Activated CD8-positive, alpha-beta T cell treated with anti-CD3 and anti-CD28 coated beads for 36 hours (primary cell): ENCODE results near the gene C3orf70. TPM values are rescaled to one million over a fixed set of nuclear protein-coding genes. Genes with fewer than 3 reads are reported as not detected.
"Not testable (repeated sequence)": the region's sequence is repeated elsewhere in the genome, so short reads cannot be mapped to it uniquely, and the experiment has no call there.

Experiments
- ATAC-seq: fragments of 200-7000 bp; cut with Tn5 transposase; one replicate; pipeline ENCODE4 v1.10.0; 2021; ENCODE audit warnings: mild to moderate bottlenecking, moderate library complexity
- CTCF ChIA-PET: fragments of 350-600 bp; sonication (Branson Sonifier 250); formaldehyde crosslinking; loops from one replicate; lab custom pipeline; 2021; ENCODE audit warnings: antibody characterized with exemption; lab: Charles Lee
- POLR2A ChIA-PET: fragments of 350-600 bp; sonication (Branson Sonifier 250); formaldehyde crosslinking; loops from one replicate; lab custom pipeline; 2021; ENCODE audit warnings: antibody characterized with exemption; lab: Charles Lee
- DNase-seq: peaks from one replicate; pipeline ENCODE4 v3.0.0-alpha.2; 2020
- H3K27ac Mint-ChIP-seq: one replicate; pipeline ENCODE4 v1.8.0; 2021; ENCODE audit warnings: mild to moderate bottlenecking, mixed read lengths
- H3K27me3 Mint-ChIP-seq: one replicate; pipeline ENCODE4 v1.8.0; 2021; ENCODE audit warnings: mixed read lengths
- H3K36me3 Mint-ChIP-seq: one replicate; pipeline ENCODE4 v1.8.0; 2021; ENCODE audit warnings: low read depth, mixed read lengths
- H3K4me1 Mint-ChIP-seq: one replicate; pipeline ENCODE4 v1.8.0; 2021; ENCODE audit warnings: low read depth, mixed read lengths
- H3K4me3 Mint-ChIP-seq: one replicate; pipeline ENCODE4 v1.8.0; 2021; ENCODE audit warnings: mild to moderate bottlenecking, moderate library complexity, mixed read lengths
- H3K9me3 Mint-ChIP-seq: one replicate; pipeline ENCODE4 v1.8.0; 2021; ENCODE audit warnings: mixed read lengths
- CTCF ChIP-seq: fragments of 200-600 bp; IDR thresholded peaks from one replicate; pipeline ENCODE4 v1.8.0; 2022; ENCODE audit warnings: antibody characterized with exemption, mild to moderate bottlenecking
- intact Hi-C: fragments of 100-400 bp; cut with micrococcal nuclease; formaldehyde crosslinking; loops from one replicate; pipeline ENCODE4 v1.10.0; 2022
- total RNA-seq, 2 experiments: library from RNA; stranded (reverse); gene quantifications; one replicate each; pipeline ENCODE4 v1.2.3, GENCODE V29; 2021

The C3orf70 gene
- total RNA-seq, 2 experiments from 2014 or later, result 0.04 TPM; not detected in 1

- DNase-seq, result no peak
- H3K36me3 Mint-ChIP-seq, result no peaks in the 10 kb centered on the region
- ChIA-PET CTCF (no interaction called here), POLR2A (no interaction called here)
- no peak for ATAC-seq
- H3K27me3 Mint-ChIP-seq, result peaks cover 9% of the 10 kb centered on the region
- TF ChIP-seq CTCF, result no peak
- no peaks in the 10 kb centered on the region for H3K9me3 Mint-ChIP-seq
- H3K4me3 Mint-ChIP-seq, result no peak overlapping the region
- intact Hi-C loops, result no loop called here
- H3K27ac Mint-ChIP-seq, result no peak overlapping the region
- no peaks in the 10 kb centered on the region for H3K4me1 Mint-ChIP-seq
Measured at GRCh38 chr3:185120126-185120525, 32.7 kb downstream of the C3orf70 start.

- no peaks in the 10 kb centered on the region for H3K36me3 Mint-ChIP-seq
- POLR2A ChIA-PET, result no interaction called here
Measured at GRCh38 chr3:185115371-185115770, 37.5 kb downstream of the C3orf70 start.

GRCh38 chr3:185114756-185115155 is 38.1 kb downstream of the C3orf70 start:
- CTCF ChIA-PET, result no interaction called here
- intact Hi-C loops, result no loop called here
- POLR2A ChIA-PET, result no interaction called here

More at GRCh38 chr3:185115371-185115770, 37.5 kb downstream of the C3orf70 start:
- ATAC-seq (no peak), DNase-seq (no peak)
- CTCF ChIA-PET, result no interaction called here
- Mint-ChIP-seq H3K4me3 (no peak overlapping the region), H3K4me1 (no peaks in the 10 kb centered on the region), H3K9me3 (peaks cover 2% of the 10 kb centered on the region), H3K27me3 (peaks cover 12% of the 10 kb centered on the region), H3K27ac (no peak overlapping the region)
- no peak for TF ChIP-seq CTCF
- intact Hi-C loops, result no loop called here

GRCh38 chr3:185112186-185112585 is 40.7 kb downstream of the C3orf70 start:
- DNase-seq (no peak), ATAC-seq (no peak)
- no peak overlapping the region for H3K4me3 Mint-ChIP-seq
- H3K27me3 Mint-ChIP-seq, result peaks cover 7% of the 10 kb centered on the region
- H3K4me1 Mint-ChIP-seq, result no peaks in the 10 kb centered on the region
- intact Hi-C loops, result no loop called here
- CTCF ChIA-PET, result no interaction called here
- POLR2A ChIA-PET, result no interaction called here
- TF ChIP-seq CTCF, result no peak
- H3K36me3 Mint-ChIP-seq, result no peaks in the 10 kb centered on the region
- H3K9me3 Mint-ChIP-seq, result peaks cover 2% of the 10 kb centered on the region
- no peak overlapping the region for H3K27ac Mint-ChIP-seq

More at GRCh38 chr3:185114756-185115155, 38.1 kb downstream of the C3orf70 start:
- Mint-ChIP-seq H3K27me3 (peaks cover 14% of the 10 kb centered on the region), H3K9me3 (peaks cover 2% of the 10 kb centered on the region), H3K36me3 (no peaks in the 10 kb centered on the region), H3K27ac (no peak overlapping the region), H3K4me3 (no peak overlapping the region), H3K4me1 (no peaks in the 10 kb centered on the region)
- ATAC-seq, result no peak
- TF ChIP-seq CTCF, result no peak
- DNase-seq, result no peak

- H3K4me3 Mint-ChIP-seq, POLR2A ChIA-PET, intact Hi-C loops, H3K27me3 Mint-ChIP-seq, DNase-seq, H3K36me3 Mint-ChIP-seq, H3K4me1 Mint-ChIP-seq, ATAC-seq, H3K27ac Mint-ChIP-seq, CTCF ChIA-PET: not testable (repeated sequence)
- peaks cover 12% of the 10 kb centered on the region for H3K9me3 Mint-ChIP-seq
Measured at GRCh38 chr3:185109012-185109411, 43.8 kb downstream of the C3orf70 start.

GRCh38 chr3:185106256-185106890 is 46.5 kb downstream of the C3orf70 start:
- POLR2A ChIA-PET, intact Hi-C loops, ATAC-seq, DNase-seq, H3K4me1 Mint-ChIP-seq, H3K36me3 Mint-ChIP-seq, H3K27ac Mint-ChIP-seq, H3K4me3 Mint-ChIP-seq, CTCF ChIA-PET, H3K27me3 Mint-ChIP-seq: not testable (repeated sequence)
- peaks cover 17% of the 10 kb centered on the region for H3K9me3 Mint-ChIP-seq
